Stimulated activated naive CD8-positive, alpha-beta T cell treated with anti-CD3 and anti-CD28 coated beads, Interleukin-15, amount 100 ng/mL, for 72 hours (primary cell): ENCODE data around the gene LCN10.
"Not testable (repeated sequence)": the region's sequence is repeated elsewhere in the genome, so short reads cannot be mapped to it uniquely, and the experiment has no call there.

ENCODE experiments used
- ATAC-seq: fragments of 150-1000 bp; cut with Tn5 transposase; 2 replicates; pipeline ENCODE4 v1.10.0; 2021; ENCODE audit warnings: mild to moderate bottlenecking, moderate library complexity
- DNase-seq, 2 donors: peaks; one replicate each; pipeline ENCODE4 v3.0.0; 2021 to 2022
- H3K27ac Mint-ChIP-seq, 2 donors: one replicate each; pipeline ENCODE4 v1.8.0; 2022; ENCODE audit warnings: mild to moderate bottlenecking in 2 of 2, mixed read lengths in 2 of 2, moderate library complexity in 2 of 2
- H3K27me3 Mint-ChIP-seq: one replicate; pipeline ENCODE4 v1.8.0; 2022; ENCODE audit warnings: mixed read lengths
- H3K4me1 Mint-ChIP-seq: one replicate; pipeline ENCODE4 v1.8.0; 2022; ENCODE audit warnings: mild to moderate bottlenecking, mixed read lengths
- H3K4me3 Mint-ChIP-seq, 2 donors: one replicate each; pipeline ENCODE4 v1.8.0; 2022; ENCODE audit warnings: mild to moderate bottlenecking in 2 of 2, mixed read lengths in 2 of 2, moderate library complexity in 1 of 2
- H3K9me3 Mint-ChIP-seq, 2 donors: one replicate each; pipeline ENCODE4 v1.8.0; 2022; ENCODE audit warnings: mixed read lengths in 2 of 2

The LCN10 gene

DNA sequence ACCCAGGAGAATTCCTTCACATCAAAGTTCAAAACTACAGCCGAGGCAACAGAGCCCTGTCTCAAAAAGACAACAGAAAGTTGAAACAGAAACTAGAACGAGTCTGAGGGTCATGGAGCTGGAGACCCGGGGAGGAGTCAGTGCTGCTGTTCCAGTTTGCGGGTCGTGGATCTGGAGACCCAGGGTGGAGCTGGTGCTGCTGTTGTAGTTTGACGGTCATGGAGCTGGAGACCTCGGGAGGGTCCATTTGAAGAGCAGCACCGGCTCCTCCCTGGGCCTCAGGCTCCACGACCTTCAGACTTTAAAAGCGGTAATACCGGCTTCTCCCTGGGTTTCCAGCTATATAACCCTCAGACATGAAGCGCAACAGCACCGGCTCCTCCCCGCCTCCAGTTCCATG, 34.6 kb upstream of the LCN10 start:
- Mint-ChIP-seq H3K4me1 (peaks cover 8% of the 10 kb centered on the region), H3K27ac (no peak overlapping the region), H3K9me3 (peaks cover 9 to 11% of the 10 kb centered on the region in 2 donors), H3K4me3 (no peak overlapping the region), H3K27me3 (peaks cover 27% of the 10 kb centered on the region)
- DNase-seq (no peak), ATAC-seq (no peak)

DNA sequence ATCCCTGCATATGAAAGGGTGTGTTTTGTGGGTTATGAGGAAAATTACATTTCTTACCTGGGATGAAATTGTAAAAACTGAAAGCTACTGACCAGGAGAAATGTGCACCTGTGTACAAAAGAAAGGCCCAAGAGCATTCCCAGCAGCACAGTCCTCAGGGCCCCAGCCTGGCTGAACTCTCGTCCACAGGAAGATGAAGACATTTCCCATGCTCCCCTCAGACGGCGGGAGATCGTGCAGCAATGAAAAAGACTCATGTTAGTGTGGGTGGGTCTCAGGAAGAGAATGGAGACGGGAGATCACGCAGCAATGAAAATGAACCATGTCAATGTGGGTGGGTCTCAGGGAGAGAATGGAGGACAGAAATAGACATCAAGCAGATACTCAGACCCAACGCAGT, 34.2 kb upstream of the LCN10 start:
- DNase-seq (no peak), ATAC-seq (no peak)
- H3K9me3 Mint-ChIP-seq = peaks cover 9 to 11% of the 10 kb centered on the region in 2 donors
- peaks cover 27% of the 10 kb centered on the region for H3K27me3 Mint-ChIP-seq
- H3K27ac Mint-ChIP-seq = no peak overlapping the region
- H3K4me1 Mint-ChIP-seq = peaks cover 8% of the 10 kb centered on the region
- H3K4me3 Mint-ChIP-seq = no peak overlapping the region

DNA sequence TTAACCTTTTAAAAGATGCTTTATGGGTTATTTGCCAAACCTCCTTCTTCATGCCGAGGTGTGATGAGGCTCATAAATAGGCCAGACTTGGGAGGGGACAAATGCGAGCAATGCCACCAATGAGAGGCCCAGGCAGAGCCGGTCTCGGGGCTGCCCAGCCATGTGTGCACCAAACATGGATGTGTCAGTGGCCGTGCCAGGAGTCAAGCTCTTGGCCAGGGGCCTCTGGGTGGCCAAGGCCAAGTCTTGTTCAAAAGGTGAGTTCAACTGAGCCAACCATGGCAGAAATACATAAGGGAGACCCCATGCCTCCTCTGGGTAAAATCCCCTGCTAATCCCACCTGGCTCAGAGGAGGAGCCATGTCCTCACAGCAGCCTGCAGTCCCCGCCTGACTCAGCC, 32.5 kb upstream of the LCN10 start:
- ATAC-seq = no peak
- no peak overlapping the region for H3K27ac Mint-ChIP-seq

GRCh38 chr9:136774416-136775045, 31.8 kb upstream of the LCN10 start:
- Mint-ChIP-seq H3K4me1 (peaks cover 14% of the 10 kb centered on the region), H3K4me3 (no peak overlapping the region), H3K9me3 (peaks cover 9 to 11% of the 10 kb centered on the region in 2 donors), H3K27ac (no peak overlapping the region), H3K27me3 (peaks cover 34% of the 10 kb centered on the region)
- ATAC-seq (no peak), DNase-seq (no peak)

More for the DNA sequence above, 32.5 kb upstream of the LCN10 start:
- H3K4me1 Mint-ChIP-seq = peaks cover 8% of the 10 kb centered on the region
- H3K4me3 Mint-ChIP-seq = no peak overlapping the region
- no peak for DNase-seq
- peaks cover 9 to 11% of the 10 kb centered on the region in 2 donors for H3K9me3 Mint-ChIP-seq
- peaks cover 33% of the 10 kb centered on the region for H3K27me3 Mint-ChIP-seq

DNA sequence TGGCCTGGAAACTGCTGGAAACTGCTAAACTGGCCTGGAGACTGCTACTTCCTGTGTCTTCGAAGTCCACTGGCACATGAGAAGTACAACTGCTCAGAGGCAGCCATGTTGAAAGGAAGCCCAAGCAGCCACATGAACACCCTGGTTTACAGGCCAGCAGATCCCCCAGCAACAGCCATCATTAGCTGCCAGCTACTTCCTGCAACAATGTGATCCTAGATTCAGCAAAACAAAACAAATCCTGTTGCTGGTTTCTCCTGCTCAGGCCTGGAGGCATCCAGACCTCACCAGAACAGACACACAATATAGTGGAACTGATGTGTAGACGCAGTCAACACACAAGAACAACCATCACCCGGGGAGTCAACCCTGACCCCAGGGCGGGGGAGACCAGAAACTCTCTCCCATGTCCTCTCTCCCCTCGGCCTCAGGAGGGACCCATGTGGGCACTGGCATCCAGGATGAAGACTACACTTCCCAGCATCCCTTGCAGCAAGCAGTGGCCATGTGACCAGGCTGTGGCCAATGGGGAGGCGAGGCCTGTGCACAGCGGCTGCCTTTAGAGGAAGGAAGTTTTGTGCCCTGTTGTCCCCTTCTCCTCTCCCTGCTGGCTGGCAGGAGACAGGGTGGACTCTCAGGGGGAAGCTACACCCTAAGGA, 30.8 kb upstream of the LCN10 start:
- H3K9me3 Mint-ChIP-seq = peaks cover 9 to 11% of the 10 kb centered on the region in 2 donors
- ATAC-seq = peak; percentile 62
- peaks cover 25% of the 10 kb centered on the region for H3K27me3 Mint-ChIP-seq
- peaks cover 14% of the 10 kb centered on the region for H3K4me1 Mint-ChIP-seq
- H3K4me3 Mint-ChIP-seq = no peak overlapping the region
- H3K27ac Mint-ChIP-seq = no peak overlapping the region
- no peak for DNase-seq

DNA sequence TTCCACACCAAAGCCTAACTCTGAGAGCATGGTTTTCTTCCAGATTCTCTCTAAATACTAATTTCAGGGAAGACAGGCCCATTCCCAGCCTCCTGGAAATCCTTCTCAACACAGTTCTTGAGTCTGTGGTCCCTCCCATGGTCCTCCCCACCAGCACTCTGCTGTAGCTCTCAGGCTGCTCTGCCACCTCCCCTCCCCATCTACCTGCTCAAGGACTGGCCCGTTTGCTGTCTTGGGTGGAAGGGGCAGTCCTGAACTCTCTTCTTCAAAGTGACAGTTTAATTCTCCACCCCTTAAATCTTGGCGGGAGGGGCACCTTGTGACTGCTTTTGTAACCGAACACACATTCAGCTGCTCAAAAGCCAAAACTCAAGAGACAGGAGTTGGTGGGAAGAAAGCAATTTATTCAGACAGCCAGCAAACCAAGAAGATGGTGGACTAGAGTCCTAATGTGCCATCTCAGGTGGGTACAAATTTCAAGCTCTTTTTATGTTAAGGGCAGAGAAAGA, 29.2 kb upstream of the LCN10 start:
- Mint-ChIP-seq H3K27ac (no peak overlapping the region), H3K27me3 (peaks cover 29% of the 10 kb centered on the region)

DNA sequence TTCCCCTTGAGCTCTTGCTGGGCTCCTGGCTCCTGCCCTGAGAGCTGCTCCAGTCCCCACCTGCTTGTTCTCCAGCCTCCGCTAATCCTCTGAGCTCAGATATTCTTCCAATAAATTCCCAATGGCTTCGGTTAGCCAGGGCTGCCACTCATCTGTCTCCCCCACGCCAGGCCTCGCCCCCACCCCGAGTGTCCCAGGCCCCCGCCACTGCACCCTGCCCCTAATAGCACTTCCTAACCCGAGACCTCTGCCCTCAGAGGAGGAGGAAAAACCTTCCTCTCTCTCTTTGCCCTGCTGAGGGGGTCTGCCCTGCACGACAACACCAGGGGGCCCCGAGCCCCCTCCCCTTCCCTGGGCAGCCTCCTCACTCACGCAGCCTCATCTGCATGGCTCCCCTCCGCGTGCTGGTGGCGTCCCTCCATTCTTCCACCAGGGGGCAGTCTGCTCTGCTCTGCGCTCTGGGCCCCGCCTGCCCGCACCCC, 27.0 kb upstream of the LCN10 start:
- H3K9me3 Mint-ChIP-seq = peaks cover 9 to 11% of the 10 kb centered on the region in 2 donors
- peaks cover 33% of the 10 kb centered on the region for H3K4me1 Mint-ChIP-seq
- DNase-seq = peak; percentile 57
- peak; percentile 79 for ATAC-seq
- peak overlapping the region in 1 of 2 donors; percentile 93 for H3K27ac Mint-ChIP-seq
- no peak overlapping the region for H3K4me3 Mint-ChIP-seq
- peaks cover 44% of the 10 kb centered on the region for H3K27me3 Mint-ChIP-seq

More for the DNA sequence above, 29.2 kb upstream of the LCN10 start:
- DNase-seq = no peak
- Mint-ChIP-seq H3K9me3 (peaks cover 9 to 11% of the 10 kb centered on the region in 2 donors), H3K4me3 (no peak overlapping the region), H3K4me1 (peaks cover 18% of the 10 kb centered on the region)
- ATAC-seq = no peak

DNA sequence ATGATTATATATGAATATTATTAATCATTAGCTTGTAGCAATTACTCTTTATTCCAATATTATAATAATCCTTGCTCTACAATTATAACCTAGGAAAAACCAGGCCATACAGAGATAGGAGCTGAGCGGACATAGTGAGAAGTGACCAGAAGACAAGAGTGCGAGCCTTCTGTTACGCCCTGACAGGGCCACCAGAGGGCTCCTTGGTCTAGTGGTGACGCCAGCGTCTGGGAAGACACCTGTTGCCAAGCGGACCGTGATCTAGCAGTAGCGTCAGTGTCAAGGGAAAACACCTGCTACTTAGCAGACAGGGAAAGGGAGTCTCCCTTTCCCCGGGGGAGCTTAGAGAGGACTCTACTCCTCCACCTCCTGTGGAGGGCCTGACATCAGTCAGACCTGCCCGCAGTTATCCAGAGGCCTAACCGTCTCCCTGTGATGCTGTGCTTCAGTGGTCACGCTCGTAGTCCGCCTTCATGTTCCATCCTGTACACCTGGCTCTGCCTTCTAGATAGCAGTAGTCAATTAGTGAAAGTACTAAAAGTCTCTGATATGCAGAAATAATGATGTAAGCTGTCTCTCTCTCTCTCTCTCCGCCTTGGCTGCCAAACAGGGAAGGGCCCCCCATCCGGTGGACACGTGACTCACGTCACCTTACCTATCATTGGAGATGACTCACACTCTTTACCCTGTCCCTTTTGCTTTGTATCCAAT, 23.8 kb upstream of the LCN10 start:
- DNase-seq (peak; percentile 43 to 71), ATAC-seq (peak; percentile 61)
- peaks cover 25% of the 10 kb centered on the region for H3K4me1 Mint-ChIP-seq
- H3K27ac Mint-ChIP-seq = peak overlapping the region; percentile 35 to 89
- H3K4me3 Mint-ChIP-seq = peak overlapping the region; percentile 35 to 46
- peaks cover 55% of the 10 kb centered on the region for H3K27me3 Mint-ChIP-seq
- H3K9me3 Mint-ChIP-seq = not testable (repeated sequence)

GRCh38 chr9:136765745-136766409, 23.1 kb upstream of the LCN10 start:
- H3K4me1 Mint-ChIP-seq = peaks cover 30% of the 10 kb centered on the region
- peak overlapping the region in 1 of 2 donors; percentile 59 for H3K27ac Mint-ChIP-seq
- H3K9me3 Mint-ChIP-seq, ATAC-seq, DNase-seq: not testable (repeated sequence)
- H3K4me3 Mint-ChIP-seq = peak overlapping the region in 1 of 2 donors; percentile 26
- peaks cover 51% of the 10 kb centered on the region for H3K27me3 Mint-ChIP-seq

GRCh38 chr9:136765041-136765440, 22.3 kb upstream of the LCN10 start:
- Mint-ChIP-seq H3K27me3 (peaks cover 52% of the 10 kb centered on the region), H3K4me3 (no peak overlapping the region), H3K27ac (no peak overlapping the region), H3K4me1 (peaks cover 33% of the 10 kb centered on the region), H3K9me3 (no peaks in the 10 kb centered on the region)
- DNase-seq (no peak), ATAC-seq (no peak)

GRCh38 chr9:136764301-136764891, 21.7 kb upstream of the LCN10 start, which contains the start of gene LCN15:
TSS of gene LCN15 (minus strand) at chr9:136764518. CDS start at chr9:136764488, 30 bp downstream.
- Mint-ChIP-seq H3K4me1 (peaks cover 28% of the 10 kb centered on the region), H3K27me3 (peaks cover 50% of the 10 kb centered on the region), H3K9me3 (no peaks in the 10 kb centered on the region), H3K4me3 (no peak within 1 kb of the TSS), H3K27ac (no peak within 1 kb of the TSS)
- no peak for ATAC-seq
- no peak for DNase-seq

DNA sequence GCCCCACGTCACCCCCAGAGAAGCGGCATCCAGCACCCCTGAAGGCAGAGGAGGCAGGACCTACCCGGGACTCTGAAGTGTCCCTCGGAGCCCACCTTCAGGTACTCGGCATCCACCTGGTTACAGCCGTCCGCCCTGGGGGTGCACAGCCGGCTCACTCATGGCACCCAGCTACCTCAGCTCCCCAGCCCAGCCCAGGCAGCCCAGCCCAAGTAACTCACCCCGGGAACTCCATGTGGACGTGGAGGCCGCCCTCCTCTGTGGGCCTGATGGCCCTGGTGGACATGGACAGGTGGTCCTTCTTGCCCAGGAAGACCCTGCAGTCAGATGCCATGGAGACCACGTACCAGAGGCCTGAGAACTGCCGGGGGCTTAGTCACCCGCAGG, 20.9 kb upstream of the LCN10 start:
- peaks cover 28% of the 10 kb centered on the region for H3K4me1 Mint-ChIP-seq
- no peak for DNase-seq
- no peak overlapping the region for H3K27ac Mint-ChIP-seq
- H3K4me3 Mint-ChIP-seq = no peak overlapping the region
- no peak for ATAC-seq
- no peaks in the 10 kb centered on the region for H3K9me3 Mint-ChIP-seq
- peaks cover 50% of the 10 kb centered on the region for H3K27me3 Mint-ChIP-seq

- H3K4me1 Mint-ChIP-seq = peaks cover 28% of the 10 kb centered on the region
- no peaks in the 10 kb centered on the region for H3K9me3 Mint-ChIP-seq
- H3K4me3 Mint-ChIP-seq = no peak overlapping the region
- DNase-seq (no peak), ATAC-seq (no peak)
- H3K27me3 Mint-ChIP-seq = peaks cover 46% of the 10 kb centered on the region
- H3K27ac Mint-ChIP-seq = no peak overlapping the region
These were observed 20.3 kb upstream of the LCN10 start for GRCh38 chr9:136762915-136763648.

- no peak overlapping the region for H3K27ac Mint-ChIP-seq
- H3K4me3 Mint-ChIP-seq = no peak overlapping the region
- no peaks in the 10 kb centered on the region for H3K9me3 Mint-ChIP-seq
- H3K4me1 Mint-ChIP-seq = peaks cover 27% of the 10 kb centered on the region
- peaks cover 38% of the 10 kb centered on the region for H3K27me3 Mint-ChIP-seq
- no peak for ATAC-seq
- no peak for DNase-seq
These were observed 19.5 kb upstream of the LCN10 start for GRCh38 chr9:136762221-136762691.
